Coronary artery (tissue), 2 donors: ENCODE measurements around the gene PLXNA1.

Experiments
- DNase-seq: peaks from one replicate; pipeline ENCODE4 v3.0.0-alpha.2; 2017; ENCODE audit warnings: low spot score
- H3K27ac ChIP-seq, 2 donors: fragments of 200-600 bp; sonication (generic); one replicate each; pipeline ENCODE4 v1.5.1; 2016 to 2019
- H3K4me3 ChIP-seq: fragments of 200-600 bp; sonication (generic); 2 replicates; pipeline ENCODE4 v1.5.1; 2016; ENCODE audit warnings: mild to moderate bottlenecking, moderate library complexity
- TF ChIP-seq, protein P1 (sequence below): fragments of 200-600 bp; sonication (generic); IDR thresholded peaks from one replicate; pipeline ENCODE4 v1.5.1; 2019; ENCODE audit warnings: antibody characterized with exemption

PLXNA1 gene

DNA sequence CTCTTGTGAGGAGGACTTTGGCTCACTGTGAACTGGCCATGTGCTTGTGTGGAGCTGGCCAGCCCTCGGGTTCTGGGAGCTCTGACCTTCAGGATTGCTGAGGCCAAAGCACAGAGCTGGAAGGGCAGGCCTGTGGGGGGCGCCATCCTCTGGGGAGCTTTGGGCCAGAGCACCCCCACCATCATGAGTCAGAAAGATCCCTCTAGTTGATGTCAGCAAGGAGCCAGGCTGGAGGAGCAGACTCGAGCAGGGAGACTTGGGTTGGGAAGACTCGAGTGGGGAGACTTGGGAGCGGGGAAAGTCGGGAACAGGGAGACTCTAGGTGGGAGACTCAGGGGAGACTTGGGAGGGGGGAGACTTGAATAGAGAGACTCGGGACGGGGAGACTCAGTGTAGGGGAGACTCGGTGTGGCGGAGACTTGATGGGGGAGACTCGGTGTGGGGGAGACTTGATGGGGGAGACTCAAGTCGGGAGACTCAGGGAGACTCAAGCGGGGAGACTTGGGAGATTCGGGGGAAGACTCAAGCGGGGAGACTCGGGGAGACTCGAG lies 37.7 kb upstream of the PLXNA1 start:
- TF ChIP-seq, protein P1, sequence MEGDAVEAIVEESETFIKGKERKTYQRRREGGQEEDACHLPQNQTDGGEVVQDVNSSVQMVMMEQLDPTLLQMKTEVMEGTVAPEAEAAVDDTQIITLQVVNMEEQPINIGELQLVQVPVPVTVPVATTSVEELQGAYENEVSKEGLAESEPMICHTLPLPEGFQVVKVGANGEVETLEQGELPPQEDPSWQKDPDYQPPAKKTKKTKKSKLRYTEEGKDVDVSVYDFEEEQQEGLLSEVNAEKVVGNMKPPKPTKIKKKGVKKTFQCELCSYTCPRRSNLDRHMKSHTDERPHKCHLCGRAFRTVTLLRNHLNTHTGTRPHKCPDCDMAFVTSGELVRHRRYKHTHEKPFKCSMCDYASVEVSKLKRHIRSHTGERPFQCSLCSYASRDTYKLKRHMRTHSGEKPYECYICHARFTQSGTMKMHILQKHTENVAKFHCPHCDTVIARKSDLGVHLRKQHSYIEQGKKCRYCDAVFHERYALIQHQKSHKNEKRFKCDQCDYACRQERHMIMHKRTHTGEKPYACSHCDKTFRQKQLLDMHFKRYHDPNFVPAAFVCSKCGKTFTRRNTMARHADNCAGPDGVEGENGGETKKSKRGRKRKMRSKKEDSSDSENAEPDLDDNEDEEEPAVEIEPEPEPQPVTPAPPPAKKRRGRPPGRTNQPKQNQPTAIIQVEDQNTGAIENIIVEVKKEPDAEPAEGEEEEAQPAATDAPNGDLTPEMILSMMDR = no peak
- no peak overlapping the region for H3K27ac ChIP-seq
- DNase-seq = no peak
- H3K4me3 ChIP-seq = no peak overlapping the region

DNA sequence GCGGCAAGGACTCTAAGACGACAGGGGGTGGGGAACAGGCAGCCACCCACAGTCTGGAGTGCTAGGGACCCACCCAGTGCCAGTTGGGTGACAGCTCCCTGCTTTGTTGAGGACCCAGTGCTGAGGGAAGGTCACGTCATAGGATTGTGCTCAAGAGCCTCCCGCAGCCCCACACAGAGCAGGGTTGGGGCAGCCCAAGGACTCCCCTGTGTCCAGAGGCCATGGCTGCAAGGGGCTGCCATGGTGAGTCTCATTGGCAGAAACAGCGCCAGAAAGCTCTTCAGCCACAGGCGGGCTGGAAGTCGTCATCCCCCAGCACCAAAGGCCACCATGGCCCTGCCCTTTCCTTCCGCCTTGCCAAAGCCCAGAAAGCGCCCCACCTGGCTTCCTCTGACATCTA lies 37.0 kb upstream of the PLXNA1 start:
- no peak overlapping the region for H3K4me3 ChIP-seq
- TF ChIP-seq, protein P1 = no peak
- DNase-seq = no peak
- no peak overlapping the region for H3K27ac ChIP-seq

DNA sequence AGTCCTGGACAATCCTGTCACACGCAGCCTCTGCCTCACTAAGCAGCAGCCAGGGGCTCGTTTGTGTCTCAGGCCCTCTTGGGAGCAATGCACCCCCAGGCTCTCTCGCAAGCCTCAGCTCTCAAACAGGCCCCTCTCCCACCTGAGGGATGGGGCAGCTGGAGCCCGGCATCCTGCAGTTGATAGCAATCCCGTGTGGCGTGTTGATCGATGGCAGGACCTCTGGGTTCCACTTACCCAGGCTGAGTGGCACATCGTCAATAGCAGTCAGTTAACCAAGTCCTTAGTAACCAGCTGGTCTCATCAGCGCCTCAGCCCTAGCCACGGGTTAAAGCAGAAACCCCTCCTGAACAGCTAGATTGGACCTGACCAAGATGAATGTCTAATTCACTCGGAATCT lies 36.5 kb upstream of the PLXNA1 start:
- no peak overlapping the region for H3K27ac ChIP-seq
- TF ChIP-seq, protein P1 = no peak
- no peak for DNase-seq
- H3K4me3 ChIP-seq = no peak overlapping the region

DNA sequence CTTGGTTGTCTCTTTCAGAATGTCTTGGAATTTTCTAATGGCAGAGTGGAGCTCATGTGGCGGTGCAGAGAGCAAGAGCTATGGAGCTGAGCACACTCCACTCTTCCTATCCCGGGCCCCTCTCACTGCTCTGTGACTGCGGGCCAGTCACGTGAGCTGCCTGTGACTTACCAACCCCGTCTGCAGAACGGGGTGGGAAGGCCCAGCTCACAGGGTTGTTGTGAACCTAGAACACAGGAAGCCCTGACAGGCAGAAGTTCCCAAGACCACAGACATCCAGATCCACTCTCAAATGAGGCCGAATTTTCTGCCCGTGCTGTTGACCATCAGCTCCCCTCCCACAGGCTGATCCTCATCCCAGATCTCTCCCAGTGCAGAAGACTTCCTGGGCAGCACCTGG lies 35.5 kb upstream of the PLXNA1 start:
- Histone ChIP-seq H3K27ac (no peak overlapping the region), H3K4me3 (no peak overlapping the region)
- TF ChIP-seq, protein P1 = no peak
- DNase-seq = no peak

DNA sequence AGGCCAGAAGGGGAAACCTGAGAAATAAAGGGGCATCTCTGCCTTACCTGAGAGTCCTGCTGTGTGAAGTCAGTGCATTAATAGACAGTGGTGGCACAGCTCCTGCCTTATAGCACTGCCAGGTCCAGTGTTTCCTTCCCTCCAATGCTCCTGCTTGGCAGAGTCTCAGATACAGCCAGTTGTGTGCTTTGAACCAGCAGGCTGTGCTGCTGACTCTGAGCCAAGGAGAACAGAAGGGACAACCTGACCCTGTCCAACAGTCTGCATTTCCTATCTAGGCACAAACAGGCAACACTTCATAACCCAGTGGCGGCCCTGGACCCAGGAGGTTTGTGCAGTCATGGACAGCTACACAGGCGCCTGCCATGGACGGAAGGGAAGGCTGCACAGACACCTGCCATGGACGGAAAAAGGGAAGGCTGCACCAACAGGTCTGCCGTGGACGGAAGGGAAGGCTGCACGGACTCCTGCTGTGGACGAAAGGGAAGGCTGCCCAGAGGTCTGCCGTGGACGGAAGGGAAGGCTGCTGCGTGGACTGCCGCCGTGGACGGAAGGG lies 33.9 kb upstream of the PLXNA1 start:
- no peak overlapping the region for H3K4me3 ChIP-seq
- DNase-seq = no peak
- TF ChIP-seq, protein P1 = no peak
- H3K27ac ChIP-seq = no peak overlapping the region

DNA sequence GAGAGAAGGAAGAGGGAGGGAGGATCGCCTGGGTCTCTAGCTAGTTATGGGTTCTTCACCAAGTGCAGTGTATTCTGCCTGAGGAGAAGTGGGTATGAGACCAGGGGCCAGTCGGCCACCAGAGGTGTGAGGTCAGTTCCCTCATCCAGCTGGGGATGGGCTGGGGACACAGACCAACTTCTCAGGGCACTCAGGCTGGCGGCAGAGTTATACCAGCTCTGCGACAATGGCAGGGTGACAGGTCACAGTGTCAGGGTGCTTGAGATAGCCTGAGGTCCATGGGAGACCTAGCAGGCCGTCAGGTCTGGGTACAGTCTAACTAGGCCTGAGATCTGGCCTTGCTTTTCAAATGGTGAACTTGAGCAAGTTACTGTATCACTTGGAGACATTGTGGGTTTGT lies 31.4 kb upstream of the PLXNA1 start:
- TF ChIP-seq, protein P1 = no peak
- DNase-seq = no peak
- Histone ChIP-seq H3K4me3 (no peak overlapping the region), H3K27ac (no peak overlapping the region)

DNA sequence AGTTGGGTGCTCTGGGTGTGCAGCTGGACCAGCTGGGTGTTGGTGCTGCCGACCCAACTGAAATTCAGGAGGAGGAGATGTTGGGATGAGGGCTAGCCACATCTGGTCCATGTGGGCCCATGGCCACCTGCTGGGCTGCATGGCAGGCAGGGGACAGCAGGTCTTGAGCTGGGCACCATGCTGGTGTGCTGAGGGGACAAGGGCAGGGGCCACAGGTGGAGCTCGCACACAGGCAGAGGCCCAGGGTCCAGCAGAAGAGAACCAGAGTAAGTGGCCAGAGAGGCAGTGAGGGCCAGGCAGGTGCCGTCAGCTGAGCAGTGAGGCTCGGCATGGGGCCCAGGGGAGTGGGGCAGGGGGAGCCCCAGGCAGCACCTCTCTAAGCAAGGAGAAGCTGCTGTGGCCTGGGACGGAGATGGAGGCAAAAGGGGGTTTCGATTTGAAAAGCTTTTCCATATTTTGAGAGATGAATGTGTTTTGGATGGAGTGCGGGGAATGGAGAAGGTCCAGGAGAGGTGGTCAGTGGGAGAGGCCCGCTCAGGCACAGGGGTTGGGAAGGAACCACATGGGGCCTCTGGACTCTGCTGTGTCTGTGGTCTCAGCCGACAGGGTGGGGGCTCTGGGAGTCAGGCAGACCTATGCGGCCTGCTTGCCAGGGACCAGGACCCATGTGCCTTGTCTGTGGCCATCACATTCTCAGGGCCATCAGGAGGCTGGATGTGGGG lies 30.5 kb upstream of the PLXNA1 start:
- no peak overlapping the region for H3K4me3 ChIP-seq
- DNase-seq = no peak
- TF ChIP-seq, protein P1 = no peak
- H3K27ac ChIP-seq = no peak overlapping the region
